GM18511 (cell line): ENCODE data around the gene CCDC17.
"Not testable (repeated sequence)": the region's sequence is repeated elsewhere in the genome, so short reads cannot be mapped to it uniquely, and the experiment has no call there.

Source experiments
- ATAC-seq: cut with Tn5 transposase; IDR thresholded peaks from one replicate; pipeline ENCODE4 v1.9.1; 2021; ENCODE audit warnings: mild to moderate bottlenecking, moderate library complexity; ENCODE audit not compliant: unreplicated experiment

The CCDC17 gene

DNA sequence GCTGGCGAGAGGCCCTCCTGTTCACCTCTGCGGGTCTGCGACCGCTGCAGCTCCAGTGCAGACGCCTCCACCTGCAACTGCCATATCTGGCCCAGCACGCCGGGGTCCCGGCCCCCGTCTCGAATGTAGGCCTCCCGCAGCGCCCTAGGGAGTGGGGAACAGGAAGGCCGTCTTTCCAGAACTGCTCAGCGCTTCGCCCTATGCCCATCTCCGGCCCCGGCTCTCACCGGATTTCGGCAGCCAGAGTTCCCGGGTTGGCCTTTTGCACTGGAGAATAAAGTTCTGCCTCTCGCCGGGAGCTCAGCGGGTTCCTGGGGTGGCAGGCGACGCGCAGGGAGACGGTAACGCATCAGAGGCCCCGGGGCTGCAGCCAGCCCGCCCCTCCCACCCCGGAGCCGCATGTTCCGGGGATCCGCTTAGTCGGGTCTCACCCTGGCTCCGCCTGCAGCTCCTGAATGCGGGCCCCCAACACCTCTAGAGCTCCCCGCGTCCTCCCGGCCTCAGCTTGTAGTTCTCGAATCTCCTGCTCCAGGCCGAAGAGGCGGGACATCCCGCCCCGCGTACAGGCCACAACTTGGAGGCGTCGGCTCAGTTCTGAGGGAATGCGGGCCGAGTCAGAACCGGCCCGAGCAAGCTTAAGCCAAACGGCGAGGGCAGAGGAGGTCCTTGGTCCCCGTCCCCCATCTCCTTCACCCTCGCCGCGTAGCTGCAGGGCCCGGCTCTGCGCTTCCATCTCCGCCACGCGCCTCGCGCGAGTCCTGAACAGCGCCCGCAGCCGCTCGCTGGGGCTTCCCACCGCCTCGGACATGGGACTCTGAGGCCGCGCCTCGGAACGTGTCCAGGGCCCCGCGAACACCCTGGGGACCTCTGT is 1.1 kb downstream of the CCDC17 start:
- no peak for ATAC-seq

DNA sequence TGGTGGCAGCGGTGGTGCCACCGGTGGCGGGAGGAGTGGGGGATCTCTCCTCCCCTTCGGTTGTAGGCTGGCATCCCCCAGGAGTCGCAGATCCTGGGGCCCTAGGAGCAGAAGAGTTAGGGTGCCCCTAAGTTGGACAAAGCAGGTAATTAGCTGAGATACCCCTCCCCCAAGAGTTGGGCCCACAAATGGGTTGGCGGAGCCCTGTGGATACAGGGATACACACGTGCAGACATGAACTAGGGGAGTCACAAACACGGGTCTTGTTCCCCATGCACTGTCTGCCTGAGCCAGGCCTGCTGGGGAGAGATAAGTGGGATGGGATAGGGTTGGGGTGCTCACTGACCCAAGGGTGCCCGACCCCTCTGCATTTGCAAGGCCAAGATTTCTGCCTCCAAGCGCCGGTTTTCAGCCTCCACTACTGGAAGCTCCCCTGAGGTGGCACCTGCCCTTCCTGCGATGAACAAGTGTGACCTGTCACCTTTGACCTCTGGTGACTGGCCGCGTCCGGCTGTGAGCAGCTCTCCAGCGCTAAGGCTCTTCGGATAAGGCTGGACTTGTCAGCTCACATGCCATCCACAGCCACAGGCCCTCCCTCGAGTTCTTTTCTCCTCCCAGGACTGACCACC is 1.8 kb downstream of the CCDC17 start:
- ATAC-seq = no peak

DNA sequence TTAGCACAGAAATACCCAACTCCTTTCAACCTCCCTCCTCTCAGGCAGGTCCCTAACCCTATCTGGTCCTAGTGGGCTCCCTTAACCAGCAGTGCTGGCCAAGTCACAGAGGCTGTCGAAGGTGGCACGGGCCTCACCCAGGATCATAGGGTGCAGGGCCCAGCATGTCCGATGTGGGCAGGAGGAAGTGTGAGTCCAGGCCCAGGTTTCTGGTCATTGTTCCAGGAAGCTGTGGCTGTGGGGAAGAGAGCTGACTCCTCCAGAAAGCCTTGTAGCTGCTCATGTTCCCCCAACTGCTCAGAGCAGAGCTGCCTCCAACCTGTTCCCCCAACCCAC is 2.4 kb downstream of the CCDC17 start:
- ATAC-seq = no peak

DNA sequence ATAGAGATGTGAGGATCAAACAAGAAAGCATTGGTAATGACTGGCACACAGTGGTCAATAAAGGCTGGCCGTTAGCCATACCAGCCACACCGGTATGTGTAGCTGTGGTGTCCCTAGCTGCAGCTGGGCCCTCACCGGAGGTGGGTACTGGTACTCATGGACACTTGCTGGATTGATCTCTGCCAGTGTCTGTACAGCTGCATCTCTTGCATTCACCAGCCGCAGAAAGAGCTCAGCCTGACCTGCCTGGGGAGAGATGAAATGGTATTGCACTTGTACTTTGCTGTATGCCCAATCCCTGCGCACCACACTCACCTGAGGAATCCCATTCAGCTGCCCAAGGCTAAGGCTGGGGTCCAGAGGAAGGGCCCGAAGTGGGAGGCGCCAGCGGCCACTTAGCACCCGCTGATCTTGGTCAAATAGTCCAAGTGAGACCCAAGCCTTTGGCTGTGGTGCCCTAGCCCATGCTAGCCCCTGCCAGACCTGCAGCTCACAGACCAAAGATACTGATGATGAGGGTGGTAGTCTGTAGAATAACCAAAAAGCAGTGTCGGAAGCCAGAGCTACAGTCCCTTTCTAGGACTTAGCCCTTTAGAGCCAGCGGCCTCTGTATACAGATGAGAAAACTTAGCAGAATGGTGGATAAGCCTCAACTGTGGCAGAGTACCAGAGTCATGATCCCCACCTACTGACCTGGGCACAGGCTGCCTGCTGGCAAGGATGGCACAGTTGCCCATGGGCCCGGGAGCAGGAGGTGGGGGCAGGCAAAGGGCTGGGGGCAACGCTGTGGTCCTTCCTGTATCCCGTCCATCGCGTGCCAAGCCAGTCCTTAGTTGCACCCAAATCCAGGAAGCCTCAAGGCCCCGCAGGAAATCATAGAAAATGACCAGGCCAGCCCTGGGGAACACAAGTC is 3.0 kb downstream of the CCDC17 start:
- no peak for ATAC-seq

DNA sequence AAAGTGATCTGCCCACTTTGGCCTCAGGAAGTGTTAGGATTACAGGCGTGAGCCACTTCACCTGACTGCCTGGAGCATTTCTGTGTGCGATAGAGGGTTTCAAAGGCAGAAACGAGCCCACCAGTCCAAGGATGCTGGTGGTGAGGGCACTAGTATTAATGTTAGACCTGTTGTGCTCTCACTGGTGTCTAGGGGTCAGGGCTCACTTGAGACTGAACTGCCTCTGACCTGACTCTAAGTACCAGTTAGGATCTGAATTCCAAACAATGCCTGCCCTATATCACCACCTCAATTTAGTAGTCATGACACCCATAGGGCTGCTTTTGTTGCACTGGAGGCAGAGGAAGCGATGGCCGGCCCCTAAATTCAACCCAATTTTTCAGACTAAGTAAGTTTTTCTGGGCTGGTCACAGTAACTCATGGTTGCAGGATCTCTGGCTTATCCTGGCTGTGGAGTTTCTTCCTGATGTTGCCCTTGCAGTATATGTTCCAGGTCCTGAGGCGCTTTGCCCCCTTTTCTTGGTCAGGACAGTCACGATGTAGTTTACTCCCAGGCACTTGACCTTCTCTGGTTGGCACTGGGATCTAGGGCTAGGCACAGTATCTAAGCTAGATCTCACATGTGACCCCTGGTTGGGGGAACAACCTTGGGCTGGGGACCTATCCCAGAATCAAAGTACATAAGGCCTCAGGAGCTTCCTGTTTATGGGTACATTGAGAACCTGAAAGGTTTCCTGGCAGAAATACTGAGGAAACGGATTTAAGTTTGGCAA is 4.5 kb downstream of the CCDC17 start:
- no peak for ATAC-seq

DNA sequence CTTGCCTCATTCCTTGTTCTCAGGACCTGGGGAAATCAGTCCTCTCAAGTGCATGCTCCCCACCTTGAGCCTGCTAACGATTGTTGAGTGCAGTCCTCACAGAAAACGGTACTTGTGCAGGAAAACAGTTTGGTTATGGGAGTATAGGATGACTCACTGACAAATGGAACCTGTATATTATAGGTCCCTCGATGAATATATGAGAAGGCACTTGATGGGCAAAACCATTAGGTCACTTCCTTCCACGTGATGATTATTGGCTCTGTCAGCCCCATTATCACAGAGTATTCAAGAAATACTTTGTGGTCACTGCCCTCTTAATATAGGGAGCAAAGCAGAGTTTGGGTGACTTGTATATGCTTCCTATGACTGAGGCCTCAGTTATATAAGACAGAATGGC is 6.2 kb downstream of the CCDC17 start:
- ATAC-seq = no peak

DNA sequence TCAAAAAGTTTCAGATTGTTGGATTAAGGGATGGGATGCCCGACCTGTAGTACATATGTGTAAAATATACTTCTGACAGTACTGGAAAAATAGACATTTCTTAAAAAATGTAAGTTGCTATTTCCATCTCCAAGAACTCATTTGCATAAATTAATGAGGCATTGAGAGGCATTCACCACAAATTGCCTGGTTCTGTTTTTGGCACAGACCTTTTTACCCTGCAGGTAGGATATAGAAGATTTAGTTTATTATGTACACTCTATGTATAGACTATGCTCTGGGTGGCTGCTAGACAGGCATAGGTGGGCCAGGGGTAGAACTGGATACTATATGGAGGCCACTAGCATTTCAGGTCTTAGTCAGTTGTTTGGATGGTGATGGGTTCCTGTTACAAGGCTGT is 8.0 kb downstream of the CCDC17 start:
- no peak for ATAC-seq

DNA sequence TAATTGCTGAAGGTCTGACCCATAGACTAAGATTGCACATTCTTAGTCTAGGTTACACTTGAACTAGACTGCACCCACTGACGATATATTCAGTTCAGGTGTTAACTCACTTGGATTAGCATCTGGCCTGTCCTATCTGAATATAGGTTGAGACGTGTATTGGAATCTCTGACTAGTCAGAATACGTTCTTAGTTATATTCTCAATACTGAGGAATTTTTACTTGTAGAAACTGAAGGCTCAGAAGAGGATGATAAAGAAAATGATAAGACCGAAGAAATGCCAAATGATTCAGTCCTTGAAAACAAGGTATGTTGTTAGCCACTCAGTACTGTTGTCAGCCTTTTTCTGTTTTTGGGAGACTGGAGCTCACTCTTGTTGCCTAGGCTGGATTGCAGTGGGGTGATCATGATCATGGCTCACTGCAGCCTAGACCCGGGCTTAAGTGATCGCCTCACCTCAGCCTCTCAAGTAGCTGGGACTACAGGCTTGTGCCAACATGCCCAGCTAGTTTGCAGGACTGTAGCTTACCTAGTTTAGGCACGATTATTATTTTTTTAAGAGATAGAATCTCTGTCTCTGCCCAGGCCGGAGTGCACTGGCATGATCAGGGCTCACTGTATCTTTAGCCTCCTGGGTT is 10.8 kb downstream of the CCDC17 start:
- no peak for ATAC-seq

DNA sequence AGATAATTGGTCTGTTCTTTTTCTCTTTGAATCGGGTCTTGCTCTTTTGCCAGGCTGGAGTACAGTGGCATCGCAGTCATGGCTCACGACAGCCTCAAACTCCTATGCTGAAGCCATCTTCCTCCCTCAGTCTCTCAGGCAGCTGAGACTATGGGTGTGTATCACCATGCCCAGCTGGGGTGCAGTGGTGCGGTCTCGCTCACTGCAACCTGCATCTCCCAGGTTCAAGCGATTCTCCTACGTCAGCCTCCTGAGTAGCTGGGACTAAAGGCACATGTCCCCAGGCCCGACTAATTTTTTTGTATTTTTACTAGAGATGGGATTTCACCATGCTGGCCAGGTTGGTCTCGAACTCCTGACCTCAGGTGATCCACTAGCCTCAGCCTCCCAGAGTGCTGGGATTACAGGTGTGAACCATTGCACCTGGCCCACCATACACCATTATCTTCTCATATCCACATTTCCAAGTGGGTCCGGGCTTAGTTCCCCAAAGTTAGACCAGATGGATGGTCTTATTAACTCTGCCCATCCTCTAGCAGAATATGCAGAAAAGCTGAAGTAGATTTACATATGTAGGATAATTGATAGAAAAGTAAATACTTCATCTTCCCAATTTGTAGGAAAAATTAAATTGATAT is 13.1 kb downstream of the CCDC17 start:
- ATAC-seq = no peak

DNA sequence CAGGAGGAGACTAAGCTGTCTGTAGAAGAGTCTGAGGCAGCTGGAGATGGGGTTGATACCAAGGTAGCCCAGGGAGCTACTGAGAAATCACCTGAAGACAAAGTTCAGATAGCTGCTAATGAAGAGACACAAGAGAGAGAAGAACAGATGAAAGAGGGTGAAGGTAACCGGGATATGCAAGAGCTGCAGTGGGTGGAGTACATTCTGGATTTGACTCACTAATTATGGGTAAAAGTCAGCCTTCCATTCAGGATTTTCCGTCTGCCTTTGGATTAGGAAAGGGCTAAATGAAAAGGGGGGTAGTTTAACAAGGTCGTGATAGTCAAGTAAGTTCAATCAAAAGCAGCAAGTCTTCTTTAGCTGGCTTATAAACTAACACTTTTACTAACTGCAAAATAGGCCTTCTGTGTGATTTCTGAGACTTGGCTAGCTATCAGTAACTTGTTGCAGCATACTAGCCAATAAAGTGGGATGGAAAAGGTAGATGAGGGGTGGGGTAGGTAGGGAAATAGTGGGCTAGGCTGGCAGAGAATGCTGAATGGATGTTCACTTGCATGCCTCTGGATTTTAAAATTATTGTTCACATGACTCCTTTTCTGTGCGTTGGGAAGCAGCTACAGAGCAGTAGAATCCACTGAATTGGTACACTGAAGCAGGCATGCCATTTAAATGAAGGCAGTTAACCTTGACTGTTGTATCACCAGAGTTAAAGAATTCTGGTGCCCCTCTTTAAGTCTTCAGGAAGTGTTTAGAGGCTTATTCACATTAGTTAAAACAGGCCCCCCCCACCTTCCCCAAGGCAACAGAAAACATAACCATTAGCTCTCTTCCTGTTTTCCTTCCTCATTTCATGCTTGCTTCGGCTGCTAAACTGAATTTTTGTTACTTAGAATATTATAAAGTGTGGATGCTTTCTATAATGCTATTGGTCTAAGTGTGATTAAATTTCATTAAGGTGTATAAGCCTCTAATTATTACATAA is 15.4 kb downstream of the CCDC17 start:
- ATAC-seq = no peak

DNA sequence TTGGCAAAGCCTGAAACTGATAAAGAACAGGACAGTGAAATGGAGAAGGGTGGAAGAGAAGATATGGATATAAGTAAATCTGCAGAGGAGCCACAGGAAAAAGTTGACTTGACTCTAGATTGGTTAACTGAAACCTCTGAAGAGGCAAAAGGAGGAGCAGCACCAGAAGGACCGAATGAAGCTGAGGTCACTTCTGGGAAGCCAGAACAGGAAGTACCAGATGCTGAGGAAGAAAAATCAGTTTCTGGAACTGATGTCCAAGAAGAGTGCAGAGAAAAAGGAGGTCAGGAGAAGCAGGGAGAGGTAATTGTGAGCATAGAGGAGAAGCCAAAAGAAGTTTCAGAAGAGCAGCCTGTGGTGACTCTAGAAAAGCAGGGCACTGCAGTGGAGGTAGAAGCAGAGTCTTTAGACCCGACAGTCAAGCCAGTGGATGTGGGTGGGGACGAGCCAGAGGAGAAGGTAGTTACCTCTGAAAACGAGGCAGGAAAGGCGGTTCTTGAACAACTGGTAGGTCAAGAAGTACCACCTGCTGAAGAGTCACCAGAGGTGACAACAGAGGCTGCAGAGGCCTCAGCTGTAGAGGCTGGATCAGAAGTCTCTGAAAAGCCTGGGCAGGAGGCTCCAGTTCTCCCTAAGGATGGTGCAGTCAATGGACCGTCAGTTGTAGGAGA is 16.3 kb downstream of the CCDC17 start:
- ATAC-seq = no peak

DNA sequence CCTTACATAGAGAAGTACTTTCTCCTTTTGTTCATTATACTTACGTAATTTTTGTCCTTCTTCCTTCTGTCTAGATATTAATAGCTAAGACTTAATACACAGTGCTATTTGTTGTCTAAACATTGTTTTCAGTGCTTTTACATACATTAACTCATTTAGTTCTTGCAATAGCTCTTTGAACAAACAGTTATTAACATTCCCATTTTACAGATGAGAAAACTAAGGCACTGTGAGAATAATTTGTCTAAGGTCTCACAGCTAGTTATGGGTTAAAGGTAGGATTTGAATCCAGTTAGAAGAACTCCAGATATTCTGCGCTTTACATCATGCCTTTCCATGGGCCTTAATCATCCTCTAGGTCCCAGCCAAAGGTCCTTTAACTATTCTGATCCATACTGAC is 19.6 kb downstream of the CCDC17 start:
- no peak for ATAC-seq

DNA sequence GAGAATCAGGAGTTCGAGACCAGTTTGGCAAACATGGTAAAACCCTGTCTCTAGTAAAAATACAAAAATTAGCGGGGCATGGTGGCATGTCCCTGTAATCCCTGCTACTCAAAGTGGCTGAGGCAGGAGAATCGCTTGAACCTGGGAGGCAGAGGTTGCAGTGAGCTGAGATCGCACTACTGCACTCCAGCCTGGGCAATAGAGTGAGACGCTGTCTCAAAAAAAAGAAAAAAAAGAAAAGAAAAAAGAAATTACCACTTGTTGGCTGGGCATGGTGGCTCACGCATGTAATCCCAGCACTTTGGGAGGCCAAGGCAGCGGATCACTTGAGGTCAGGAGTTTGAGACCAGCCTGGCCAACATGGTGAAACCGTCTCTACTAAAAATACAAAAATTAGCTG is 27.1 kb downstream of the CCDC17 start:
- not testable (repeated sequence) for ATAC-seq

DNA sequence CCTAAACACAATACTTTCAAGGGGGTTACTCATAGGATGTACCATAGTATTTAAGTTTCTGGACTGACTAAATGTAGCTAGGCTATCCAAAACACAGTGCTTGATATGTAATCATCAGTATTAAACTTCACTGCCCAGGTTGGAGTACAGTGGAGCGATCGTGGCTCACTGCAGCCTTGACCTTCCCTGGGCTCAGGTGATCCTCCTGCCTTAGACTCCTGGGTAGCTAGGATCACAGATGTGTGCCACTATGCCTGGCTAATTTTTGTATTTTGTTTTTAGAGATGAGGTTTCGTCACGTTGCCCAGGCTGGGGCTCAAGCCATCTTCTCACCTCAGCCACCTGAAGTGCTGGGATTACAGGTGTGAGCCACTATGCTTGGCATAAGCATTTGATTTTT is 29.4 kb downstream of the CCDC17 start:
- no peak for ATAC-seq

DNA sequence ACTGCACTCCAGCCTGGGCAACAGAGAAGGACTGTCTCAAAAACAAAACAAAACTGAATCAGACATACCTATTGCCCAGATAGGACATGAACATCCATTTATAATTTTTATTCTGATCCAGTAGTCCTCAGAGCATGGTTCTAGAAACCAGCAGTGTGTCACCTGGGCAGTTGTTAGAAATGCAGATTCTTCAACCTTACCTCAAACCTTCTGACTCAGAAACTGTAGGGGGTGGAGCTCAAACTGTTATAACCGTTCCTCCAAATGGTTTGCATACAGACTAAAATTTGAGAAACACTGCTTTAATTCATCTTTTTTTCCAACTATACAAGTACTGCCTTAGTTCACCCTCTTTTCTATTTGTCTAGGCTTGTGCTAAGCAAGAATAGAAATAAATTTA is 34.0 kb downstream of the CCDC17 start:
- ATAC-seq = no peak

DNA sequence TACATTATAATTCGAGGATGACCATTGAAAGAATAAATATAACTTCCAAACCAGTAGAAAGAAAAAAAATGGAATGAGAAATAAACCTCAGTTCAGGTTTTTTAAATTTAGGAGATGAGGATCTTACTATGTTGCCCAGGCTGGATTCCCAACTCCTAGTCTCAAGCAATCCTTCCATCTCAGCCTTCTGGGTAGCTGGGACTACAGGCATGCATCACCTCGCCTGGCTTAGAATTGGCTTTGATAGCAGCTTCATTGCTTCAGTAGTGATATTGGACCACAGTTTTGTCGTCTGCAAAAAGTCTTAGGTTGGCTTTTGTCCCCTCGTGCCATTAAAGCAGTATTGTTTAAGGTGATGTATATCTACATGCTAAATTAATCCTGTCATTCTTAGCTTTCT is 37.1 kb downstream of the CCDC17 start:
- no peak for ATAC-seq

DNA sequence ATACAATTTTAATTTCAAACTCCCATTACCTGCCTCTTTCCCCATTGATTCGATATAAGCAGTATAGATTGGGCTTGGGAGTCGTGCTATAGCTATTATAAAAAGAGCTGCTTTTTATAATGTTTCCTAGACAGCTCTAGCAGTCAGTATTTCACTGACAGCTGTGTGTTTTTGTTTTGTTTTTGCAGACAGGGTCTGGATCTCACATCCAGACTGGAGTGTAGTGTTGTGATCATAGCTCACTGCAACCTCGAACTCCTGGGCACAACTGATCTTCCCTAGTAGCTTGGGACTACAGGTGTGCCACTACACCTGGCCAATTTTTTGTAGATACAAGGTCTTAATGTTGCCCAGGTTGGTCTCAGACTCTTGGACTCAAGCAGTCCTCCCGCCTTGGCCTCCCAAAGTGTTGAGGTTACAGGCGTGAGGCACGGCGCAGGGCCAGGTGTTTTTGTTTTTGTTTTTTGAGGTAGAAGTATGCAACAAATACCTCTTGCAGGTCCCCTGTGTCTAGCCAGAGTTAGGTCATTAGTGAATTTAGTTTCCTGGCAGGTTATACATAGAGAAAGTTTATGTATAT is 38.3 kb downstream of the CCDC17 start:
- ATAC-seq = no peak

DNA sequence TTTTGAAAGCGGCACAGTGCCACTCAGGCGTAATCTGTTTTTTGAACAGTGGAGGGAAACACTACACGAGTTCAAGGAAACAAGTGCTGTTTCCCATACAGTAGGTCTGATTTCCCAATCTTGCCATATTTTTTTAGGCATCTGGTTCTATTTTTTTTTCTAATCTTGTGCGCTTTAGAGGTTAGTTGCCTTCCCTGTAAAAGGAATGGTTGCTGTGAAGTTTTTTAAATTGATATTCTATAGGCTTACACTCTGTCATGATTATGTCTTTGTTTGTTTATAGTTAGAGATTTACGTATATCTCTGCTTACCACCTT is 38.8 kb downstream of the CCDC17 start:
- ATAC-seq = no peak
